CD4-positive, CD25-positive, alpha-beta regulatory T cell (primary cell): ENCODE measurements around the gene SRSF4. TPM values are rescaled to one million over a fixed set of nuclear protein-coding genes. Genes with fewer than 3 reads are reported as not detected.

Source experiments
- ATAC-seq, 2 donors: fragments of 150-1000 bp; cut with Tn5 transposase; one replicate each; pipeline ENCODE4 v1.10.0; 2021; ENCODE audit warnings: low read depth in 2 of 2, moderate number of reproducible peaks in 2 of 2, moderate library complexity in 1 of 2
- DNase-seq, 3 donors: peaks; one replicate each; pipeline versions ENCODE4 v3.0.0 to v3.0.0-alpha.2; 2012 to 2022; ENCODE audit warnings: mixed read lengths in 1 of 3
- H3K27ac ChIP-seq: one replicate; pipeline ENCODE4 v1.7.0; 2013; ENCODE audit warnings: mild to moderate bottlenecking, low read length; ENCODE audit not compliant: insufficient read depth, poor library complexity, severe bottlenecking
- H3K27me3 ChIP-seq: one replicate; pipeline ENCODE4 v1.7.0; 2013; ENCODE audit warnings: low read length; ENCODE audit not compliant: control insufficient read depth, insufficient read depth
- H3K36me3 ChIP-seq: one replicate; pipeline ENCODE4 v1.7.0; 2013; ENCODE audit warnings: mild to moderate bottlenecking, low read length, moderate library complexity; ENCODE audit not compliant: control insufficient read depth, insufficient read depth
- H3K4me1 ChIP-seq: 2 replicates; pipeline ENCODE4 v1.7.0; 2013; ENCODE audit warnings: mild to moderate bottlenecking, low read length; ENCODE audit not compliant: insufficient read depth, control insufficient read depth, poor library complexity, severe bottlenecking
- H3K4me3 ChIP-seq: one replicate; pipeline ENCODE4 v1.7.0; 2013; ENCODE audit warnings: low read depth, mild to moderate bottlenecking, low read length, moderate library complexity
- H3K9me3 ChIP-seq, 2 experiments: 1 replicate in 1 of 2; 2 replicates in 1 of 2; pipeline ENCODE4 v1.7.0; 2013; ENCODE audit warnings: low read length in 2 of 2, mild to moderate bottlenecking in 1 of 2, moderate library complexity in 1 of 2; ENCODE audit not compliant: control insufficient read depth in 2 of 2
- H3K27ac Mint-ChIP-seq, 3 donors: one replicate each; pipeline ENCODE4 v1.8.0; 2020 to 2022; ENCODE audit warnings: mild to moderate bottlenecking in 3 of 3, mixed read lengths in 3 of 3, moderate library complexity in 2 of 3
- H3K27me3 Mint-ChIP-seq: one replicate; pipeline ENCODE4 v1.8.0; 2022; ENCODE audit warnings: mild to moderate bottlenecking, mixed read lengths
- H3K36me3 Mint-ChIP-seq: one replicate; pipeline ENCODE4 v1.8.0; 2020; ENCODE audit warnings: mixed read lengths
- H3K4me1 Mint-ChIP-seq, 4 donors: one replicate each; pipeline ENCODE4 v1.8.0; 2020 to 2022; ENCODE audit warnings: mixed read lengths in 4 of 4, mild to moderate bottlenecking in 1 of 4
- H3K4me3 Mint-ChIP-seq, 4 donors: one replicate each; pipeline ENCODE4 v1.8.0; 2020 to 2022; ENCODE audit warnings: mild to moderate bottlenecking in 4 of 4, mixed read lengths in 4 of 4, moderate library complexity in 3 of 4
- H3K9me3 Mint-ChIP-seq, 7 donors: one replicate each; pipeline ENCODE4 v1.8.0; 2020 to 2022; ENCODE audit warnings: mixed read lengths in 7 of 7, mild to moderate bottlenecking in 3 of 7, moderate library complexity in 2 of 7
- polyA plus RNA-seq, 4 donors: library from polyadenylated mRNA; unstranded; fragments of 300-500 nt; fragmentation: Illumina TruSeq; gene quantifications; one replicate each; pipeline ENCODE4 v1.2.3, GENCODE V29; 2021
- total RNA-seq: library from RNA; stranded (reverse); gene quantifications from one replicate; pipeline ENCODE4 v1.2.3, GENCODE V29; 2022

Gene SRSF4
- total and polyA plus RNA-seq, 5 donors from 2014 or later: 87.2 to 108 (median 94.0) TPM

DNA sequence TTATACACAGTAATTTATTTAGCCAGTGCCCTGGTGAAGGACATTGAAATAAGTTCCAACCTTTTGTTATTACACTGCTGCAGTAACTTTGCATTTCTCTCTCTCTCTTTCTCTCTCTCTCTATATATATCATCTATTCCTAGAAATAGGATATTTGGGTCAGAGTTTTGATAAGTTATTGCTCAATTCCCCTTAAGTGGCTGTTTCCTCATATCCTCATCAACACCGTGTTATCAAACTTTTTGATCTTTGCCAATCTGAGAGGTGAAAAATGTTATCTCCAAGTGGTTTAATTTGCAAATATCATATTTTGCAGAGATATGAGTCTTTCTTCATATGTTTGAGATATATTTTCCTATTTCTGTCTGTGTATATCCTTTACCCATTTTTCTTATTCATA, 1.6 kb upstream of the SRSF4 start:
- Histone ChIP-seq H3K4me1 (peaks cover 33% of the 10 kb centered on the region), H3K27ac (no peak overlapping the region), H3K4me3 (no peak overlapping the region), H3K36me3 (peaks cover 8% of the 10 kb centered on the region), H3K9me3 (no peaks in the 10 kb centered on the region), H3K27me3 (no peaks in the 10 kb centered on the region)
- peak overlapping the region; percentile 12 to 95 (median 89) for H3K27ac Mint-ChIP-seq
- DNase-seq (no peak), ATAC-seq (no peak)
- peaks cover 14% of the 10 kb centered on the region for H3K36me3 Mint-ChIP-seq
- H3K27me3 Mint-ChIP-seq: no peaks in the 10 kb centered on the region
- peak overlapping the region in 3 of 4 donors; percentile 94 to 99 (median 95) for H3K4me3 Mint-ChIP-seq
- H3K9me3 Mint-ChIP-seq: no peaks in the 10 kb centered on the region
- H3K4me1 Mint-ChIP-seq: peaks cover 18 to 38% (median 29%) of the 10 kb centered on the region in 4 donors

DNA sequence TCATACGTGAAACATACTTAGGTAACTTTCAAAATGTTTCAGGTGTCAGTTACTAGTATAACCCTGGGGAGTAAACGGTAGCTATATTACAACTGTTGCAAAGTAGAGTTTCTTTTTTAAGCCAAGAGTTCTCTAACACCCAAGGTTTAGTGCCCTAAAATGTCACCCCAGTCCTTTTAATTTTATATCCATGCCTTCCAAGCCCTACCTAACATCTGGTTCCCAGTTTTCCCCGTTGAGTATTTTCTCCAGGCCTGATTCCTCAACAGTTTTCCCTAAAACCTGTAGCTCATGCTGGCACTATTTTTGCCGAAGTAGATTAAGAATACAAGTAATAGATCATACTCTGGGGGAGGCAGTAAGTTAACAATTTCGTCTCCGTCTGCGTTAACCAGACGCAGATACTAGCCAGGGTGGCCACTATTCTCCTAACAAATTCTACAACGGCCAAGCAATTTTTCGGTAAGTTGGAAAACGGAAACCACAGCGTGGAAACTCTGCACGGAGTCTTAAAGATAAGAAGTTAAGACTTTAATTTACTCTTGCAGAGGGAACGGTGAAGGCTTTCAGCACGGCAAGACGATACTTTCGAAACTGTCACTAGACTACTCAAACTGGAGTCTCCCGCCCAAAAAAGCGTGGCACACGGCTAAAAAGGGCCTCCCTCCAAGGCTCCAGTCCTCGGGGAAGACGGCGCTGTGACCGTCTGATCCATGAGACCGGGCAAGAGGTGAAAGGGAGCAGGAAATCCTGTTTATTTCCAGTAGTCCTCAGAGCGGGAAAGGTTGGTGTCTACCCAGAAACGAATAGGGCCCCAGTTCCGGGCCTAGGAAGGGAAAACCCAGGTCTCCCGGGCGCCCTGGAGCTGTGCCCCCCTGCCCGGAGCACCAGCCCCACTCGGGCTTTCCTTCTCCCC, 945 bp downstream of the SRSF4 start:
- Histone ChIP-seq H3K4me1 (peaks cover 58% of the 10 kb centered on the region), H3K36me3 (peaks cover 8% of the 10 kb centered on the region), H3K4me3 (peak overlapping the region; percentile 85), H3K27me3 (no peaks in the 10 kb centered on the region), H3K27ac (peak overlapping the region; percentile 98), H3K9me3 (no peaks in the 10 kb centered on the region)
- DNase-seq: peak in 1 of 3 donors; percentile 53
- Mint-ChIP-seq H3K36me3 (peaks cover 18% of the 10 kb centered on the region), H3K27ac (peak overlapping the region; percentile 90 to 95 (median 95)), H3K9me3 (no peaks in the 10 kb centered on the region), H3K27me3 (no peaks in the 10 kb centered on the region), H3K4me3 (peak overlapping the region; percentile 94 to 99 (median 97)), H3K4me1 (peaks cover 33 to 61% (median 42%) of the 10 kb centered on the region in 4 donors)
- no peak for ATAC-seq

DNA sequence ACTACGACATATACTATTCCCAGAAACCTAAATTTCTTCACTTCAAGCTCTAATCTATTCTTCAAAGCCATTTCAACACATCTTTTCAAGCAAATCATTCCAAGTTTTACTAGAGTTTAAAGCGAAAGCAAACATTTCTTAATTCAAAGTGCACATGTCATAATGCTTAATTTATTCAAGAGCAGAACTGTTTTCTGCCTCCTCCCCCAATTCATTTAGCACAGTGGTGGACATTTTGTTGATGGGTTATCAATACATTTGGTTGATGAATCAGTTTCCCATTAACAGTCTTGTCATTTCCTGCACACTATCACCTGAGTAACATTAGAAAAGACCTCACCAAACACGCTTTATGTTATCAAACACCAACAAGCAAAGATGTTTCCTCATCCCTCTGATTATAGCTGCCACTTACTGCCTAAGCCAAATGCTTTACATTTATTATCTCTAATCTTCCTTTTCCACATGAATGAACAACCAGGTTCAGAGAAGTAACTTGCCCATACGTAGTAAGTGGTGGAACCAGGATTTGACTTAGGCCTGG, 2.0 kb downstream of the SRSF4 start:
- Histone ChIP-seq H3K27me3 (no peaks in the 10 kb centered on the region), H3K9me3 (no peaks in the 10 kb centered on the region), H3K27ac (peak overlapping the region; percentile 98), H3K4me1 (peaks cover 62% of the 10 kb centered on the region), H3K4me3 (peak overlapping the region; percentile 85), H3K36me3 (peaks cover 8% of the 10 kb centered on the region)
- Mint-ChIP-seq H3K27me3 (no peaks in the 10 kb centered on the region), H3K27ac (peak overlapping the region in 2 of 3 donors; percentile 95), H3K4me3 (peak overlapping the region; percentile 94 to 99 (median 97)), H3K9me3 (no peaks in the 10 kb centered on the region), H3K4me1 (peaks cover 33 to 62% (median 43%) of the 10 kb centered on the region in 4 donors), H3K36me3 (peaks cover 18% of the 10 kb centered on the region)
- DNase-seq: peak in 1 of 3 donors; percentile 38
- ATAC-seq: no peak

DNA sequence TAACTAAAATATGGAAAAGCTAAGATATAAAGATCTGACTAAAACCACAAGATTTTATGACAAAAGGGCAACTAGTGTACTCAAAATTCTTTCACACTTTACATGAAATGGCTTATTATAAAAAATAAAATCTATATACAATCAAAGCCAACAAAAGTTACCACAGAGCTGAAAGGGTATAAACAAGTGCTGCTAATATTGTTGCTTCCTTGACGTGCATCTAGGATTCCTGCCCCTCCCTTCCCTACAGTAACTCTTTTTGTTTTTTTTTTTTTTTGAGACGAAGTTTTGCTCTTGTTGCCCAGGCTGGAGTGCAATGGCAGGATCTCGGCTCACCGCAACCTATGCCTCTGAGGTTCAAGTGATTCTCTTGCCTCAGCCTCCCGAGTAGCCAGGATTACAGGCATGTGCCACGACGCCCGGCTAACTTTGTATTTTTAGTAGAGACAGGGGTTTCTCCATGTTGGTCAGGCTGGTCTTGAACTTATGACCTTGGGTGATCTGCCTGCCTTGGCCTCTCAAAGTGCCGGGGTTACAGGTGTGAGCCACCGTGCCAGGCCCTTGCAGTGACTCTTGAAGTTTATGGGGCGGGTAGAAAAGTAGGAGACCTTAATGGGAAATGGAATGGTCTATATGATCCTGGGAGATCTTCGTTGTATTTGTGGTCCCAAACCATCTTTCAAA, 4.5 kb downstream of the SRSF4 start:
- peak overlapping the region; percentile 24 for H3K27ac ChIP-seq
- DNase-seq: no peak
- Mint-ChIP-seq H3K4me1 (peaks cover 38 to 69% (median 52%) of the 10 kb centered on the region in 4 donors), H3K27me3 (no peaks in the 10 kb centered on the region), H3K27ac (peak overlapping the region; percentile 32 to 74 (median 46)), H3K36me3 (peaks cover 23% of the 10 kb centered on the region), H3K4me3 (peak overlapping the region; percentile 61 to 99 (median 75)), H3K9me3 (no peaks in the 10 kb centered on the region)
- peaks cover 64% of the 10 kb centered on the region for H3K4me1 ChIP-seq
- no peaks in the 10 kb centered on the region for H3K27me3 ChIP-seq
- H3K9me3 ChIP-seq: no peaks in the 10 kb centered on the region
- ATAC-seq: no peak
- peaks cover 10% of the 10 kb centered on the region for H3K36me3 ChIP-seq
- H3K4me3 ChIP-seq: peak overlapping the region; percentile 61

DNA sequence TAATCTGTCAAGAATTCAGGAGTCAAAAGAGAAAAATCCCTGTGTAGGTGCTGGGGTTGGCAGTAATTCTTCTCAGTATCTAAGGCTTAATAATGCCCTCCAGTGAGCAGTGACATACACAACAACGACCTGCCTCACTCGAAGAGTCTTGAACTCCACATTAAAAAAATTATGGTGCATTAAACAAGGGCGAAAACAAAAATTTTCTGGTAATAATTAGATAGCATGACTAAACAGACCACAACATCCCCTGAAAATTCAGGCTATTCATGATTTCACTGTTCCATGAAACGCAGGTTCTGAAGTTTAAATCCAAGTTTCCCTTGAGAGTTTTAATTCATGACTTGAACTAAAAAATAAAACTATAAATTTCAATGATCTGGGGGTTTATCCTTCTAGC, 5.1 kb downstream of the SRSF4 start:
- Mint-ChIP-seq H3K27ac (peak overlapping the region in 2 of 3 donors; percentile 60 to 74), H3K4me1 (peaks cover 40 to 70% (median 54%) of the 10 kb centered on the region in 4 donors)

DNA sequence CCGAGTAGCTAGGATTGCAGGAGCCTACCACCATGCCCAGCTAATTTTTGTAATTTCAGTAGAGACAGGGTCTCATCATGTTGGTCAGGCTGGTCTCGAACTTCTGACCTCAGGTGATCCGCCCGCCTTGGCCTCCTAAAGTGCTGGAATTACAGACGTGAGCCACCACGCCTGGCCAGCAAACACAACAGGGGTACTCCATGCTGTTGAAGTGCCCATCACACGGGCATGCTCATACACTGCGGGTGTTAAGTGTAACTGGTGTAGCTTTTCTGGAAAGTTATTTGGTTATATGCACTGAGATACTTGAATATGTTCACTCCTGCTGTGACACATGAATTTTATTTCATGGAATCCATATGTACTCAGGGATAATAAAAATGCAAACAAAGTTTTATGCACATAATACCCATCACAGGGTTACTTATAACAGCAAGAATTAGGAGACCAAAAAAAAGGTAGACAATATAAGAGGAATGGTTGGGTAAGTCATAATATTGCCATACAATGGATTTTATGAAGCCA, 9.2 kb downstream of the SRSF4 start:
- Histone ChIP-seq H3K4me1 (peaks cover 55% of the 10 kb centered on the region), H3K27me3 (no peaks in the 10 kb centered on the region), H3K27ac (no peak overlapping the region), H3K9me3 (no peaks in the 10 kb centered on the region), H3K4me3 (peak overlapping the region; percentile 64), H3K36me3 (peaks cover 26% of the 10 kb centered on the region)
- Mint-ChIP-seq H3K36me3 (peaks cover 15% of the 10 kb centered on the region), H3K9me3 (no peaks in the 10 kb centered on the region), H3K27me3 (no peaks in the 10 kb centered on the region), H3K4me1 (peaks cover 54 to 70% (median 61%) of the 10 kb centered on the region in 4 donors), H3K4me3 (peak overlapping the region in 2 of 4 donors; percentile 2 to 48), H3K27ac (peak overlapping the region in 1 of 3 donors; percentile 20)
- ATAC-seq: no peak
- no peak for DNase-seq

More for the DNA sequence above, 5.1 kb downstream of the SRSF4 start:
- no peak for DNase-seq
- H3K36me3 Mint-ChIP-seq: peaks cover 25% of the 10 kb centered on the region
- no peaks in the 10 kb centered on the region for H3K9me3 Mint-ChIP-seq
- Histone ChIP-seq H3K9me3 (no peaks in the 10 kb centered on the region), H3K27ac (peak overlapping the region; percentile 47), H3K27me3 (no peaks in the 10 kb centered on the region), H3K4me1 (peaks cover 67% of the 10 kb centered on the region), H3K36me3 (peaks cover 10% of the 10 kb centered on the region), H3K4me3 (peak overlapping the region; percentile 61)
- ATAC-seq: no peak
- peak overlapping the region in 2 of 4 donors; percentile 62 to 99 for H3K4me3 Mint-ChIP-seq
- no peaks in the 10 kb centered on the region for H3K27me3 Mint-ChIP-seq

DNA sequence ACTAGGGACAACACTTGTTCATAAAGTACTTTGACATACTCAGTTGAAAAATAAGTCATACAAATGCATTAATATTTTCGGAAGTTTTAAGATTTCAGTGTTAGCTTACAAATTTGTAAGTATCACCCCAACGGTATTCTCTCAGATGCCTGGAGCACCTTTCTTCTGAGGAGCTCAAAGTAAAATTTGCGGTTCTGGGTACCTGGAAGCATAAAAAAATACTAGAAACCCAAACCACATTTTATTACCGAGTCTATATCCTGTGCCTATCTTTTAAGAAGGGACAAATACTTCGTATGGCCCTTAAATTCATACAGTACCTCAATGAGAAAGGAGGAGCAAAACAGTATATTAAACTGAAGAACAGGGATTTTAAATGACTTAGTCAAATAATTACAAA, 10.2 kb downstream of the SRSF4 start:
- no peaks in the 10 kb centered on the region for H3K27me3 Mint-ChIP-seq
- peak overlapping the region in 2 of 3 donors; percentile 75 to 80 for H3K27ac Mint-ChIP-seq
- peak overlapping the region; percentile 38 to 58 (median 48) for H3K4me3 Mint-ChIP-seq
- no peaks in the 10 kb centered on the region for H3K9me3 Mint-ChIP-seq
- Histone ChIP-seq H3K27ac (no peak overlapping the region), H3K9me3 (no peaks in the 10 kb centered on the region), H3K36me3 (peaks cover 33% of the 10 kb centered on the region), H3K27me3 (no peaks in the 10 kb centered on the region), H3K4me1 (peaks cover 45% of the 10 kb centered on the region), H3K4me3 (peak overlapping the region; percentile 64)
- ATAC-seq: peak in 1 of 2 donors; percentile 50
- peak in 1 of 3 donors; percentile 63 for DNase-seq
- H3K4me1 Mint-ChIP-seq: peaks cover 52 to 69% (median 54%) of the 10 kb centered on the region in 4 donors
- peaks cover 17% of the 10 kb centered on the region for H3K36me3 Mint-ChIP-seq
